GM12891 (cell line): Measurements from ENCODE around the gene GLDC.

Experiments
- POLR2A ChIP-seq: IDR thresholded peaks from 2 replicates; pipeline ENCODE4 v1.6.1; 2011; ENCODE audit warnings: low read depth, low read length, control low read depth
- POLR2AphosphoS5 ChIP-seq: IDR thresholded peaks from 2 replicates; pipeline ENCODE4 v1.6.1; 2011; ENCODE audit warnings: low read depth, low read length, control low read depth
- TAF1 ChIP-seq: IDR thresholded peaks from 2 replicates; pipeline ENCODE4 v1.6.1; 2011; ENCODE audit warnings: low read depth, low read length, control low read depth

GRCh38 chr9:6579613-6580012 lies 65.9 kb downstream of the GLDC start:
- TF ChIP-seq POLR2A, result no peak
- TF ChIP-seq POLR2AphosphoS5, result no peak
- TF ChIP-seq TAF1, result no peak
